HepG2 (cell line): ENCODE data around the gene PARP16. TPM values are rescaled to one million over a fixed set of nuclear protein-coding genes. Genes with fewer than 3 reads are reported as not detected.

Experiments used
- ATAC-seq: fragments of 200-7000 bp; cut with Tn5 transposase; 3 replicates; pipeline ENCODE4 v1.9.1; 2020; ENCODE audit warnings: mild to moderate bottlenecking, moderate library complexity
- BruUV-seq: library from RNA; stranded (reverse); fragments of 400-500 nt; replicated peaks from 2 replicates; lab custom pipeline; 2021; lab: Mats Ljungman, UMichigan
- CTCF ChIA-PET: fragments of 300-600 bp; formaldehyde crosslinking; extraction: SDS; loops from one replicate; lab custom pipeline; 2021; ENCODE audit warnings: low total read pairs, inconsistent platforms, low intra/inter-chr PET ratio; lab: Yijun Ruan, JAX
- POLR2A ChIA-PET: fragments of 350-600 bp; sonication (Branson Sonifier 250); formaldehyde crosslinking; loops from one replicate; lab custom pipeline; 2020; ENCODE audit warnings: antibody characterized with exemption, inconsistent platforms; lab: Yijun Ruan, JAX
- DNase-seq: peaks from one replicate; pipeline ENCODE4 v3.0.0-alpha.2; 2015; ENCODE audit warnings: low spot score
- FAIRE-seq: peaks from 3 replicates; lab custom pipeline; 2011; peaks lifted over from hg19 to GRCh38; lab: Jason Lieb, UNC
- H2AFZ ChIP-seq: one replicate; pipeline ENCODE4 v1.6.1; 2011; ENCODE audit warnings: low read length, inconsistent platforms
- H3K27ac ChIP-seq: fragments of 300-600 bp; 3 replicates; pipeline ENCODE4 v1.8.0; 2011; ENCODE audit warnings: mixed run types, mild to moderate bottlenecking, mixed read lengths, low read length, inconsistent platforms; ENCODE audit not compliant: insufficient read depth; ENCODE audit errors: extremely low read length
- H3K27me3 ChIP-seq, 2 experiments: fragments of 200-600 bp in 1 of 2; 2 replicates in 1 of 2; 3 replicates in 1 of 2; pipeline versions ENCODE4 v1.6.0 to v1.8.0; 2011; ENCODE audit warnings: low read length in 2 of 2, mild to moderate bottlenecking in 2 of 2, moderate library complexity in 2 of 2, inconsistent platforms in 1 of 2; ENCODE audit not compliant: insufficient read depth in 2 of 2, control insufficient read depth in 1 of 2
- H3K36me3 ChIP-seq, 2 experiments: fragments of 200-600 bp in 1 of 2; replicated peaks in 1 of 2; 2 replicates in 1 of 2; 3 replicates in 1 of 2; pipeline versions ENCODE4 v1.5.1 to v1.8.0; 2011; ENCODE audit warnings: low read length in 2 of 2, inconsistent platforms in 1 of 2; ENCODE audit not compliant: insufficient read depth in 2 of 2, control insufficient read depth in 1 of 2
- H3K4me1 ChIP-seq: 2 replicates; pipeline ENCODE4 v1.5.1; 2012; ENCODE audit warnings: low read length, inconsistent platforms; ENCODE audit not compliant: insufficient read depth
- H3K4me2 ChIP-seq: 2 replicates; pipeline ENCODE4 v1.6.0; 2011; ENCODE audit warnings: low read depth, low read length, inconsistent platforms
- H3K4me3 ChIP-seq, 3 experiments: fragments of 200-600 bp in 1 of 3; sonication (generic), shearing (Covaris generic) in 1 of 3; replicated peaks in 1 of 3; 2 replicates each; pipeline ENCODE4 v1.5.1; 2011 to 2016; ENCODE audit warnings: low read length in 3 of 3, inconsistent platforms in 2 of 3, low read depth in 2 of 3, mild to moderate bottlenecking in 2 of 3, control low read depth in 1 of 3, mixed read lengths in 1 of 3; ENCODE audit not compliant: insufficient read depth in 1 of 3
- H3K79me2 ChIP-seq: one replicate; pipeline ENCODE4 v1.6.1; 2011; ENCODE audit warnings: low read length, inconsistent platforms; ENCODE audit not compliant: insufficient read depth
- H3K9ac ChIP-seq: 2 replicates; pipeline ENCODE4 v1.6.0; 2011; ENCODE audit warnings: mild to moderate bottlenecking, low read depth, low read length, inconsistent platforms; ENCODE audit not compliant: insufficient read depth
- H3K9me3 ChIP-seq: 2 replicates; pipeline ENCODE4 v1.5.1; 2012; ENCODE audit warnings: mild to moderate bottlenecking, low read length
- H4K20me1 ChIP-seq: 2 replicates; pipeline ENCODE4 v1.6.0; 2011; ENCODE audit warnings: inconsistent platforms, mild to moderate bottlenecking, low read length, moderate library complexity; ENCODE audit not compliant: insufficient read depth
- RARA ChIP-seq: IDR thresholded peaks from 2 replicates; pipeline ENCODE4 v1.6.1; 2016; ENCODE audit warnings: missing genetic modification reagents, missing compliant biosample characterization
- SNRNP70 ChIP-seq: fragments of 200-400 bp; formaldehyde crosslinking; IDR thresholded peaks from 2 replicates; pipeline ENCODE4 v1.6.1; 2017; ENCODE audit warnings: mild to moderate bottlenecking, low read depth, low read length, moderate library complexity
- SOX13 ChIP-seq, 3 experiments: fragments of 450-650 bp in 1 of 3; sonication (generic) in 1 of 3; formaldehyde crosslinking in 1 of 3; IDR thresholded peaks in 2 of 3; conservative IDR thresholded peaks in 1 of 3; 2 replicates each; pipeline versions ENCODE4 v1.5.0 to v1.6.1; 2016 to 2020; ENCODE audit warnings: antibody characterized with exemption in 1 of 3, mild to moderate bottlenecking in 1 of 3, missing compliant biosample characterization in 1 of 3, missing genetic modification reagents in 1 of 3, moderate library complexity in 1 of 3
- SOX5 ChIP-seq: IDR thresholded peaks from 2 replicates; pipeline ENCODE4 v1.6.1; 2016; ENCODE audit warnings: borderline replicate concordance
- ZNF510 ChIP-seq: sonication (generic); formaldehyde crosslinking; IDR thresholded peaks from 2 replicates; pipeline ENCODE4 v1.4.0; 2020; ENCODE audit warnings: low read depth, mild to moderate bottlenecking, missing genetic modification reagents
- ZNF550 ChIP-seq: sonication (generic); formaldehyde crosslinking; IDR thresholded peaks from 2 replicates; pipeline ENCODE4 v1.4.0; 2020; ENCODE audit warnings: mild to moderate bottlenecking, missing genetic modification reagents, borderline replicate concordance
- WGBS: methylation state at CpG from one replicate; pipeline ENCODE4 v1.1.6; 2017; ENCODE audit warnings: low lambda C conversion rate; 5-methylcytosine and 5-hydroxymethylcytosine counted together
- in situ Hi-C: cut with HindIII; loops from 2 replicates; pipeline ENCODE4 v1.10.0; 2017; ENCODE audit warnings: low pct_unique_long_range_greater_than_20kb; ENCODE audit not compliant: extremely low pct_ligation_motif_present
- intact Hi-C: fragments of 100-400 bp; cut with micrococcal nuclease; formaldehyde crosslinking; loops from one replicate; pipeline ENCODE4 v1.10.0; 2022; ENCODE audit not compliant: unreplicated experiment
- polyA plus RNA-seq, 8 experiments: library from polyadenylated mRNA; depleted of rRNA in 3 of 8; stranded (reverse) in 7 of 8; unstranded in 1 of 8; fragments of >200 nt; fragmentation: Illumina TruSeq in 4 of 8; extraction: Trizol in 4 of 8; gene quantifications; 2 replicates each; pipeline versions ENCODE4 v1.2.1 to v1.2.3, GENCODE V29; 2011 to 2016; ENCODE audit warnings: low read depth in 4 of 8, missing spikeins in 1 of 8, mixed read lengths in 1 of 8; ENCODE audit not compliant: insufficient read depth in 1 of 8
- total RNA-seq, 5 experiments: library from RNA; depleted of rRNA; stranded (reverse); fragments of >200 nt; fragmentation: Illumina TruSeq; extraction: Trizol; gene quantifications; 2 replicates each; pipeline ENCODE4 v1.2.3, GENCODE V29; 2016; ENCODE audit warnings: low read depth in 1 of 5
- TF ChIP-seq, protein P1 (sequence below): sonication (generic); formaldehyde crosslinking; IDR thresholded peaks from 2 replicates; pipeline ENCODE4 v1.8.1; 2022; ENCODE audit warnings: low read depth, mild to moderate bottlenecking, missing genetic modification reagents

Gene PARP16
- total and polyA plus RNA-seq, 2 of the 13 experiments (the other 11 are each of a cell fraction or from before 2014, with no cell fraction given) = 6.8 to 7.6 TPM

- TF ChIP-seq, protein P1, sequence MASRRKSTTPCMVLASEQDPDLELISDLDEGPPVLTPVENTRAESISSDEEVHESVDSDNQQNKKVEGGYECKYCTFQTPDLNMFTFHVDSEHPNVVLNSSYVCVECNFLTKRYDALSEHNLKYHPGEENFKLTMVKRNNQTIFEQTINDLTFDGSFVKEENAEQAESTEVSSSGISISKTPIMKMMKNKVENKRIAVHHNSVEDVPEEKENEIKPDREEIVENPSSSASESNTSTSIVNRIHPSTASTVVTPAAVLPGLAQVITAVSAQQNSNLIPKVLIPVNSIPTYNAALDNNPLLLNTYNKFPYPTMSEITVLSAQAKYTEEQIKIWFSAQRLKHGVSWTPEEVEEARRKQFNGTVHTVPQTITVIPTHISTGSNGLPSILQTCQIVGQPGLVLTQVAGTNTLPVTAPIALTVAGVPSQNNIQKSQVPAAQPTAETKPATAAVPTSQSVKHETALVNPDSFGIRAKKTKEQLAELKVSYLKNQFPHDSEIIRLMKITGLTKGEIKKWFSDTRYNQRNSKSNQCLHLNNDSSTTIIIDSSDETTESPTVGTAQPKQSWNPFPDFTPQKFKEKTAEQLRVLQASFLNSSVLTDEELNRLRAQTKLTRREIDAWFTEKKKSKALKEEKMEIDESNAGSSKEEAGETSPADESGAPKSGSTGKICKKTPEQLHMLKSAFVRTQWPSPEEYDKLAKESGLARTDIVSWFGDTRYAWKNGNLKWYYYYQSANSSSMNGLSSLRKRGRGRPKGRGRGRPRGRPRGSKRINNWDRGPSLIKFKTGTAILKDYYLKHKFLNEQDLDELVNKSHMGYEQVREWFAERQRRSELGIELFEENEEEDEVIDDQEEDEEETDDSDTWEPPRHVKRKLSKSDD (CRISPR knock-in tag) = no peak
- TF ChIP-seq ZNF510 (CRISPR knock-in tag) (no peak), SOX13 (IDR thresholded peaks at IDR 0.05) (no peak), SOX13 (CRISPR knock-in tag; conservative IDR thresholded peaks at IDR 0.05 in 1 of 2, IDR thresholded peaks at IDR 0.05 in 1 of 2) (peak in 1 of 2 experiments; percentile 57; a peak in 1 of 4 replicates), SOX5 (CRISPR knock-in tag) (peak; percentile 51; the same call in 1 of the 2 replicates), ZNF550 (no peak)
Observed at GRCh38 chr15:65292938-65293518, 6.3 kb upstream of the PARP16 start (continued).

GRCh38 chr15:65290228-65290627 is 3.5 kb upstream of the PARP16 start:
- DNase-seq = no peak
- ChIA-PET CTCF (no interaction called here), POLR2A (interaction anchor here (1.5 kb wide), 1 partner anchor 10 kb away, joined by 9 read pairs; no protein-coding TSS in a partner anchor)
- Histone ChIP-seq H2AFZ (no peak overlapping the region), H3K4me1 (peaks cover 49% of the 10 kb centered on the region), H3K36me3 (no peaks in the 10 kb centered on the region), H3K27ac (no peak overlapping the region), H4K20me1 (no peaks in the 10 kb centered on the region), H3K9ac (no peak overlapping the region), H3K27me3 (no peaks in the 10 kb centered on the region; a peak in 1 of 5 replicates), H3K4me3 (no peak overlapping the region), H3K9me3 (no peaks in the 10 kb centered on the region), H3K4me2 (no peak overlapping the region), H3K79me2 (no peaks in the 10 kb centered on the region)
- no TSS peak for BruUV-seq
- intact Hi-C loops (loop anchor here (10.0 kb wide), 1 partner anchor 235 kb away; no protein-coding TSS in a partner anchor), in situ Hi-C loops (loop anchor here (10.0 kb wide), 1 partner anchor 255 kb away; no protein-coding TSS in a partner anchor)
- ATAC-seq = no peak
- no peak for FAIRE-seq
- TF ChIP-seq SNRNP70 (no peak), RARA (no peak)
- TF ChIP-seq, protein P1 (CRISPR knock-in tag) = no peak
- WGBS = 77% methylated on average over 7 of the region's 7 CpGs
